ENCODE results near the gene CDC14A. TPM values are rescaled to one million over a fixed set of nuclear protein-coding genes. Genes with fewer than 3 reads are reported as not detected.
"Not testable (repeated sequence)": the region's sequence is repeated elsewhere in the genome, so short reads cannot be mapped to it uniquely, and the experiment has no call there.

Gene CDC14A
- total RNA-seq, 2 experiments from 2014 or later: 24.9 to 26.7 TPM

DNA sequence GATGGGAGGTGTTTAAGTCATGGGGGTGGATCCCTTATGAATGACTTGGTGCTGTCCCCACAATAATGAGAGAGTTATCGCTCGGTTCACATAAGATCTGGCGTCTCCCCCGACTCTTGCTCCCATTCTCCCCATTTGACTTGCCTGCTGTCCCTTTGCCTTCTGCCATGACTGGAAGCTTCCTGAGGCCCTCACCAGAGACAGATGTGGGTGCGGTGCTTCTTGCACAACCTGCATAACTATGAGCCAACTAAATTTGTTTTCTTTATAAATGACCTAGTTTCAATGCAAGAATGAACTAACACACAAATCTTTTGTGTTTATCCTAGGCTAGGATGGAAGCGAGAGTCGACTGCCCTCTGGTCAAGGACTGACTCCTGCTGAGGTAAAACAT is 31.2 kb upstream of the CDC14A start:
- POLR2A ChIA-PET: no interaction called here
- peaks cover 16% of the 10 kb centered on the region for H3K9me3 Mint-ChIP-seq (ENCODE audit: insufficient read depth)
- H3K27ac Mint-ChIP-seq: no peak overlapping the region
- H3K4me1 Mint-ChIP-seq (ENCODE audit: low read depth): peaks cover 2% of the 10 kb centered on the region
- DNase-seq (no peak), ATAC-seq (no peak)
- no peak overlapping the region for H3K4me3 Mint-ChIP-seq
- no peaks in the 10 kb centered on the region for H3K36me3 Mint-ChIP-seq (ENCODE audit: low read depth)
- no peaks in the 10 kb centered on the region for H3K27me3 Mint-ChIP-seq (ENCODE audit: low read depth)
- CTCF ChIA-PET: no interaction called here

DNA sequence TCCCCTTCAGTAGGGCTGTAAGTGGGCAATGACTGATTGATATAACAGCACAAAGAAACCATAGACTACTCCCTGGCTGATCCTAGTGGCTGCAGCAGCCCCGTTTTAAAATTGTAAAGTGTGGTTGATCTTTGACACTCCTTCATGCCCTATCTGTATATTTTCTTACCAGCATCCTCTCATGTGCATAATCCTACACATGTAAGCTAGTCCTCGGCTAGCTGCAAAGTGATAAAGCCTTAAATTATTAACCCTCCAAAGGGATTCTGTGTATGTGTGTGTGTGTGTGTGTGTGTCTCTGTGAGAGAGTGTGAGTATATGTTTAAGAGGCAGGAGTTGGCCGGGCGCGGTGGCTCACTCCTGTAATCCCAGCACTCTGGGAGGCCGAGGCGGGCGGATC is 30.8 kb upstream of the CDC14A start:
- Mint-ChIP-seq H3K4me3 (no peak overlapping the region), H3K36me3 (ENCODE audit: low read depth) (no peaks in the 10 kb centered on the region), H3K4me1 (ENCODE audit: low read depth) (peaks cover 2% of the 10 kb centered on the region), H3K27me3 (ENCODE audit: low read depth) (no peaks in the 10 kb centered on the region), H3K9me3 (ENCODE audit: insufficient read depth) (peaks cover 16% of the 10 kb centered on the region), H3K27ac (no peak overlapping the region)
- DNase-seq: no peak
- CTCF ChIA-PET: no interaction called here
- ATAC-seq: no peak
- POLR2A ChIA-PET: no interaction called here

DNA sequence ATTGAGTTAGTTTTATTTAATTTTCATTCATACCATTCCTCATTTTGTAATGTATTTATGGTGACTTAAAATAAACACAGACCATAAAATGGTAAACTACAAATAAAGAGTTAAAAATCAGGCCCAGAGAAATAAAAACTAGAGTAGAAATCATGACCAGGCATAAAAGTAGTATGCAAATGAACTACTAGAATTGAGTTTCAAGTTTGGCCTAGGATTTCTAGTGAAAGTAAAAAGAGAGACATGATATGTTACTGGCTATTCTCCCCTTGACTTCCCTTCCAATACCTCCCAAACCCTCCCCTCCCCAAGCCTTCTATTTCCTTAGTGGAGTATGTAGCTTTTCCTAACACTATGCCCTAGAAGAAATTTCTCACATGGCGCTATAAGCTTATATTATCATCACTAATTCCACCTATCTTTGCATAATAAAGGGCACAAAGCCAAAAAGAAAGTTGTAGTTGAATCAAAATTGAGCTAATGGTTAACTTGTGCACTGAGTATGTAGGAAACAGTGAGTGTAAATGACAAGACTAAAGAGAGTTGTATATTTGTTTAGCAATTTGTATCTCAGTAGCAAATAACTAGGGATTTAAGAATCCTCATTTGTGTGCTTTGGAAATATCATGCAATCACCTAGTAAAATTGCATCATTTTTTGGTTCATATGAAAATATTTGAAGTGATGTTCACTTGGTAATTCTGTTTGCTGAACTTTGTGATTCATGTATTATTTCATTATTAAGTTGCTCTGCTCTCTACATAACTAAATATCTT is 29.7 kb upstream of the CDC14A start:
- ChIA-PET CTCF (no interaction called here), POLR2A (no interaction called here)

DNA sequence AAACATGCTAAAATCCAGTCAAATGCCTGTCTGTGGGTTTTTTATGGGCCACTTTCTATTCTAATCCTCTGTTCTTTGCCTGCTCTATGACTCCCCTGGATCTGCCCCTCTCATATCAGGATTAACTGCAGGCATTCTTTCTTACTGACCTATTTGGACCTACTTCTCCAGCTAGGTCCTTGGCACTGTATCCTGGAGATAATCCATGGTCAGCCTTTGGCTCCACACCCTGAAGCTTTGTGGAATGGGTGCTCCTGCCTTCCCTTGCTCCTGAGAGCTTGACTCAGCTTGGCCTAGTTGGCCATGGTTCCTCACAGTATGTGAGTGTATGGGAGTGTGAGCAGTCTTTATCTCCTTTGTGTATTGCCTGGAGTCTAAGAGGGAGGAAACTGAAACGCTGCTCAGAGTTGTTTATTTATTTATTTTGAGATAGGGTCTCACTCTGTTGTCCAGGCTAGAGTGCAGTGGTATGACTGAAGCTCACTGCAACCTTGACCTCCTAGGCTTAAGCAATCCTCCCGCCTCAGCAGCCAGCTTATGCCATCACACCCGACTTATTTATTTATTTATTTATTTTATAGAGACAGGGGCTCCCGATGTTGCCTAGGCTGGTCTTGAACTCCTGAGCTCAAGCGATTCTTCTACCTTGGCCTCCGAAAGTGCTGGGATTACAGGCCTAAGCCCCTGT is 28.7 kb upstream of the CDC14A start:
- ATAC-seq: no peak
- Mint-ChIP-seq H3K4me3 (no peak overlapping the region), H3K36me3 (ENCODE audit: low read depth) (no peaks in the 10 kb centered on the region), H3K27me3 (ENCODE audit: low read depth) (no peaks in the 10 kb centered on the region), H3K4me1 (ENCODE audit: low read depth) (peaks cover 2% of the 10 kb centered on the region), H3K9me3 (ENCODE audit: insufficient read depth) (peaks cover 14% of the 10 kb centered on the region), H3K27ac (no peak overlapping the region)
- CTCF ChIA-PET: interaction anchor here (1.7 kb wide), 1 partner anchor 136 kb away, joined by 4 read pairs; no protein-coding TSS in a partner anchor
- no peak for DNase-seq
- POLR2A ChIA-PET: no interaction called here

More for the DNA sequence above, 29.7 kb upstream of the CDC14A start:
- no peak overlapping the region for H3K27ac Mint-ChIP-seq
- ATAC-seq (no peak), DNase-seq (no peak)
- no peaks in the 10 kb centered on the region for H3K27me3 Mint-ChIP-seq (ENCODE audit: low read depth)
- no peaks in the 10 kb centered on the region for H3K36me3 Mint-ChIP-seq (ENCODE audit: low read depth)
- peaks cover 16% of the 10 kb centered on the region for H3K9me3 Mint-ChIP-seq (ENCODE audit: insufficient read depth)
- peaks cover 2% of the 10 kb centered on the region for H3K4me1 Mint-ChIP-seq (ENCODE audit: low read depth)
- no peak overlapping the region for H3K4me3 Mint-ChIP-seq

DNA sequence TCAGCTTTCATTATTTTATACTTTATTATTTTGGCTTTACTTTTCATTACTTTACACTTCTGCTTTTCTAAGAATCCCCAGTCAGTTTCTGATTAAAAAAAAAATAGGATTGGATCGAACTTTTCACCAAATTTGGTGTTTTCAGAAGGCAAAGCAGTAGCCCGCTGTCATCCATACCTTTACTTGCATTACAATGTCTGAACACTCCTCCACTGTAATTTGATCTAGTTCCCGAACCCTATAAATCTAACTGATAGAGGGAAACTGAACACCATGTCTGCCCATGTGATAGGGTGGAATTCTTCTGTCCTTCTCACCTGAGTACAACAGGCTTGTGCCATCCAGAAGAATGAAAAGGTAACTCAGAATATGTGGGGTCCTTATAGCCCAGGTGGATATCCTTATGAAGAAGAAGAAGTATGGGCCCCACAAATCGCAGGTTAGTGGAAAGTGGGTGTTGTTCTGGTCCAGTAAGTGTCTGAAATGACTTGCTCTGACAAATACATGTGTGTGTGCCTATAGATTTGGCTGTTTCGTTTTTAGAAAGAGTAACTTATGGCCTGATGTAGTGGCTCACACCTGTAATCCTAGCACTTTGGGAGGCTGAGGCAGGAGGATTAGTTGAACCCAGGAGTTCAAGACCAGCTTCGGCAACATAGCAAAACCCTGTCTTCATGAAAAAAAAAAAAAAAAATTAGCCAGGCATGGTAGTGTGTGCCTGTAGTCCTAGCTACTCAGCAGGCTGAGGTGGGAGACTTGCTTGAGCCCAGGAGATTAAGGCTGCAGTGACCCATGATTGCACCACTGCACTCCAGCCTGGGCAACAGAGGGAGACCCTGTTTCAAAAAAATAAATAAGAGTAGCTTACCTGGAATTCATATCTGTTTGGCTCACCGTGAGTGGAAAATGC is 26.6 kb upstream of the CDC14A start:
- H3K36me3 Mint-ChIP-seq (ENCODE audit: low read depth): no peaks in the 10 kb centered on the region
- no peak overlapping the region for H3K27ac Mint-ChIP-seq
- no peaks in the 10 kb centered on the region for H3K27me3 Mint-ChIP-seq (ENCODE audit: low read depth)
- H3K4me3 Mint-ChIP-seq: no peak overlapping the region
- H3K4me1 Mint-ChIP-seq (ENCODE audit: low read depth): peaks cover 2% of the 10 kb centered on the region
- ATAC-seq: no peak
- DNase-seq: peak; percentile 10
- ChIA-PET POLR2A (no interaction called here), CTCF (no interaction called here)
- peaks cover 6% of the 10 kb centered on the region for H3K9me3 Mint-ChIP-seq (ENCODE audit: insufficient read depth)

DNA sequence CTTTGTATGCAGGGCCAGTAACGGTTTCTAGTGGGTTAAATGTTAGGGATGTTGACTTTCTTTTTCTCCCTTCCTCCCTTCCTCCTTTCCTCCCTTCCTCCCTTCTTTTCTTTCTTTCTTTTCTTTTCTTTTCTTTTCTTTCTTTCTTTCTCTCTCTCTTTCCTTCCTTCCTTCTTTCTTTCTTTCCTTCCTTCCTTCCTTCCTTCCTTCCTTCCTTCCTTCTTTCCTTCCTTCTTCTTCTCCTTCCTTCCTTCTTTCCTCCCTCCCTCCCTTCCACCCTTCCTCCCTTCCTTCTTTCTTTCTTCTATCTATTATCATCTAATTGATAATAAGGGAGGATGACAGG is 26.0 kb upstream of the CDC14A start:
- POLR2A ChIA-PET; ATAC-seq; H3K36me3 Mint-ChIP-seq (ENCODE audit: low read depth); H3K27ac Mint-ChIP-seq; H3K4me3 Mint-ChIP-seq; H3K4me1 Mint-ChIP-seq (ENCODE audit: low read depth); DNase-seq; H3K27me3 Mint-ChIP-seq (ENCODE audit: low read depth); H3K9me3 Mint-ChIP-seq (ENCODE audit: insufficient read depth); CTCF ChIA-PET: not testable (repeated sequence)

DNA sequence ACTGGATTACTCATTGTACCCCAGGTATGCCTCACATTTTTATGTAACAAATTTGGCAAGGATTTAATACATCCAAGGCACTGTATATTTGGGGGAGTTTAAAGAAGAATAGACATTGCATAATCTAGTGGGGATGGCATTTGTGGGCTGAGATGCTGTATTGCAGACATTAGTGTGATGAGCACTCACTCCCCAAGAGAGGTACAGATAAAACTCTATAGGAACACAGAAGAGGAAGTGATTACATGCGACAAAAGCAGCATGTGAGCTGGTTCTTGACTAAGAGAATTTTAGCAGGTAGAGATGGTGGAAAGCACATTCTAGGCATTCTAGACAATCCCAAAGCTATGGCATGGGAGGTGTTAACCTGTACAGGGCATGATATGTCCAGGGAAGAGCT is 24.2 kb upstream of the CDC14A start:
- CTCF ChIA-PET: no interaction called here
- Mint-ChIP-seq H3K9me3 (ENCODE audit: insufficient read depth) (no peaks in the 10 kb centered on the region), H3K4me3 (no peak overlapping the region), H3K27me3 (ENCODE audit: low read depth) (no peaks in the 10 kb centered on the region), H3K36me3 (ENCODE audit: low read depth) (no peaks in the 10 kb centered on the region), H3K27ac (no peak overlapping the region), H3K4me1 (ENCODE audit: low read depth) (no peaks in the 10 kb centered on the region)
- POLR2A ChIA-PET: no interaction called here
- DNase-seq (no peak), ATAC-seq (no peak)

DNA sequence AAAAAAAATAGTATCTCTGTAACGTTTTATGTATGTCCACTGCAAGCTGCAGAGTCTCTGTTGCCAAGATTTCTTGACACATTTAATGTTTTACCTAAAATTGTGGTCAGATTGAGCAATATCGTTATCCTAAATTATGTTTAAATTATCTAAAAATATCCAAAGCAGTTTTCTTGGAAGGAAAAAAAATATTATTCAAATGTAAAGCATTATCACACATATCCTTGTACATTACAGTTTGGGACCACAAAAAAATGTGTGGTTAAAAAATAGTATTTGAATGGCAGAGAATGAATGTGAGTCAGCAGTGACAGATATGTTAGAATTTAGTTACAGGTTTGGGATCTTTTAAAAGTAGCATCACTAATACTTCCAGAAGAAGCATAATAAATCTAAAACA is 21.2 kb upstream of the CDC14A start:
- H3K4me1 Mint-ChIP-seq (ENCODE audit: low read depth); H3K36me3 Mint-ChIP-seq (ENCODE audit: low read depth); POLR2A ChIA-PET; H3K27me3 Mint-ChIP-seq (ENCODE audit: low read depth); H3K9me3 Mint-ChIP-seq (ENCODE audit: insufficient read depth); H3K27ac Mint-ChIP-seq; ATAC-seq; DNase-seq; H3K4me3 Mint-ChIP-seq; CTCF ChIA-PET: not testable (repeated sequence)

DNA sequence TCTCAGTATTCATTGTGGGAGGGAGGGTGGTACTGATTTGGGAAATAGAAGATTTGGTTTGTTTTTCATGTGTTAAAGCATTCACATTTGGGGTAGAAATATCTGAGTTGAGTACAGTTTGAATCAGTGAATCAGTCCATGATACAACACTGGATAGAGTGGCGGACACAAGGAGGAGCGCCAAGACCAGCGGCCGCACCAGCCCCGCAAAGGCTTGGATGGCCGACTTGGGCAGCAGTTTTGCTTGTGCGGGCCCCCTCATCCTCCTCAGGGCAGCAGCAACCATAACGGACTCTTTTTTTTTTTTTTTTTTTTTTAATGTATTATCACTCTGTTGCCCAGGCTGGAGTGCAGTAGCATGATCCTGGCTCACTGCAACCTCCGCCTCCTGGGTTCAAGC is 20.0 kb upstream of the CDC14A start:
- ChIA-PET CTCF (no interaction called here), POLR2A (no interaction called here)
- no peaks in the 10 kb centered on the region for H3K4me1 Mint-ChIP-seq (ENCODE audit: low read depth)
- H3K9me3 Mint-ChIP-seq (ENCODE audit: insufficient read depth): no peaks in the 10 kb centered on the region
- H3K4me3 Mint-ChIP-seq: no peak overlapping the region
- no peak overlapping the region for H3K27ac Mint-ChIP-seq
- no peaks in the 10 kb centered on the region for H3K36me3 Mint-ChIP-seq (ENCODE audit: low read depth)
- no peak for ATAC-seq
- no peaks in the 10 kb centered on the region for H3K27me3 Mint-ChIP-seq (ENCODE audit: low read depth)
- no peak for DNase-seq

DNA sequence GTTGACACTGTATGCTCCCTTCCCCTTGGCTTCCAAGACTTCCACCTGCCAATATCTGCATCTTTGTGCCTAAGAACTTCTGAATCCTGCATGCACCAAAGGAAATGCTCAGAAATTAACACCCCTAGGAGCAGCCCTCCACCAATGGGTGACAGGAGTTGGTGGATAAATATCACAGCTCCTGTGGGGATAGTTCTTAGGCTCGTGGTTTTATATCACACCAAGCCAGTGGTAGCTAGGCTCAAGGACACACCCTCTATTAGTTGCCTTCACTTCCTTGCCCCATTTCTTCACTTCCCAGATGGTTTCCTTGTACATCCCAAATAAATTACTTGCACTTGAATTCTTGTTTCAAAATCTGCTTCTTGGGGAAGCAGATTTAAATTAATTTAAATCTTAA is 16.9 kb upstream of the CDC14A start:
- no peak overlapping the region for H3K4me3 Mint-ChIP-seq
- DNase-seq: no peak
- no peak for ATAC-seq
- CTCF ChIA-PET: no interaction called here
- POLR2A ChIA-PET: no interaction called here
- H3K27ac Mint-ChIP-seq: no peak overlapping the region
- H3K9me3 Mint-ChIP-seq (ENCODE audit: insufficient read depth): no peaks in the 10 kb centered on the region
- no peaks in the 10 kb centered on the region for H3K4me1 Mint-ChIP-seq (ENCODE audit: low read depth)
- peaks cover 3% of the 10 kb centered on the region for H3K27me3 Mint-ChIP-seq (ENCODE audit: low read depth)
- no peaks in the 10 kb centered on the region for H3K36me3 Mint-ChIP-seq (ENCODE audit: low read depth)

DNA sequence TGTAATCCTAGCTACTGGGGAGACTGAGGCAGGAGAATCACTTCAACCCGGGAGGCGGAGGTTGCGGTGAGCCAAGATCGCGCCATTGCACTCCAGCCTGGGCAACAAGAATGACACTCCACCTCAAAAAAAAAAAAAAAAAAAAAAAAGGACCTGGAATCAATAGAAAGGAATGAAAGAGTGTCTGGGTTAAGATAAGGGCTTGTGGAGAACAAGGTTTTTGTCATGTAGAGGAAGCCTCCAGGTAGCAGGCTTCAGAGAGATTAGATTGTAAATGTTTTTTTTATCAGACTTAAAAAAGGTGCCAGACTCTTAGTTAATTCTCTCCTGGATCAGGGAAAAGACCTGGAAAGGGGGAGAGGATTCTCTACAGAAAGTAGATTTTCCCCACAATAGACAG is 14.4 kb upstream of the CDC14A start:
- DNase-seq; POLR2A ChIA-PET; H3K36me3 Mint-ChIP-seq (ENCODE audit: low read depth); H3K27ac Mint-ChIP-seq; H3K27me3 Mint-ChIP-seq (ENCODE audit: low read depth); H3K4me1 Mint-ChIP-seq (ENCODE audit: low read depth); H3K4me3 Mint-ChIP-seq; H3K9me3 Mint-ChIP-seq (ENCODE audit: insufficient read depth); ATAC-seq; CTCF ChIA-PET: not testable (repeated sequence)

DNA sequence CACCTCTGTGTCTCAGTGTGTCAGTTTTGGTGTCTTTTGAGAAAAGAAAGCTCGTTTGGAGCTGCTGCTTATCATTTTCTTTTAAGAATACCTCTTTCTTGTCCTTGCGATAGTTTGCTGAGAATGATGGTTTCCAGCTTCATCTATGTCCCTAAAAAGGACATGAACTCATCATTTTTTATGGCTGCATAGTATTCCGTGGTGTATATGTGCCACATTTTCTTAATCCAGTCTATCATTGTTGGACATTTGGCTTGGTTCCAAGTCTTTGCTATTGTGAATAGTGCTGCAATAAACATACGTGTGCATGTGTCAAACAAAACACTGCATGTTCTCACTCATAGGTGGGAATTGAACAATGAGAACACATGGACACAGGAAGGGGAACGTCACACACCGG is 12.6 kb upstream of the CDC14A start:
- ATAC-seq; H3K27ac Mint-ChIP-seq; H3K36me3 Mint-ChIP-seq (ENCODE audit: low read depth); H3K4me3 Mint-ChIP-seq; POLR2A ChIA-PET; H3K9me3 Mint-ChIP-seq (ENCODE audit: insufficient read depth); H3K27me3 Mint-ChIP-seq (ENCODE audit: low read depth); H3K4me1 Mint-ChIP-seq (ENCODE audit: low read depth); DNase-seq: not testable (repeated sequence)
- CTCF ChIA-PET: interaction anchor here (1.1 kb wide), 1 partner anchor 47 kb away, joined by 4 read pairs; no protein-coding TSS in a partner anchor
